NCI-H82 treated with DMSO at 0.1 percent for 48 hours (cell line): Measurements from ENCODE around the gene OPN5.
"Not testable (repeated sequence)": the region's sequence is repeated elsewhere in the genome, so short reads cannot be mapped to it uniquely, and the experiment has no call there.

Experiments used
- DNase-seq: peaks from one replicate; lab custom pipeline; 2025; ENCODE audit not compliant: unreplicated experiment; lab: John Stamatoyannopoulos, UW

OPN5 gene, protein sequence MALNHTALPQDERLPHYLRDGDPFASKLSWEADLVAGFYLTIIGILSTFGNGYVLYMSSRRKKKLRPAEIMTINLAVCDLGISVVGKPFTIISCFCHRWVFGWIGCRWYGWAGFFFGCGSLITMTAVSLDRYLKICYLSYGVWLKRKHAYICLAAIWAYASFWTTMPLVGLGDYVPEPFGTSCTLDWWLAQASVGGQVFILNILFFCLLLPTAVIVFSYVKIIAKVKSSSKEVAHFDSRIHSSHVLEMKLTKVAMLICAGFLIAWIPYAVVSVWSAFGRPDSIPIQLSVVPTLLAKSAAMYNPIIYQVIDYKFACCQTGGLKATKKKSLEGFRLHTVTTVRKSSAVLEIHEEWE

DNA sequence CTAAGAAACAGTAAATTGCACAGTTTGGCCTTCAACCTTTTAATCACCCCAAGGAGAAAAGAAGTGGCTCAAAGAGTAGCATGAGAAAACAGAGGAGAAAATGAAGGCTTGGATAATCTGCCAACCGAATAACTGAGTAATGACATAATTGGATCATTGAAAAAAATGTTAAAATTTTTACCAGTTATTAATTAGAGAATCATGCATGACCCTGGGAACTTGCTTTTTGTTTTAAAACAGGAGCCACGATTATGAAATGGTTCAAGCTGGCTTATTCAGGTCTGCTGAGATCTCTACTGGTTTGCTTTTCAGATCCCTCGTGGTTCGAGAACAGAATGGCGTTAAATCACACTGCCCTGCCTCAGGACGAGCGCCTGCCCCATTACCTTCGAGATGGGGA, at the start of gene OPN5:
Gene OPN5, plus strand, starts transcription at position 301 of the 400 bp plus-strand sequence. Its CDS starts 35 bp downstream, at position 336.
- no peak for DNase-seq

DNA sequence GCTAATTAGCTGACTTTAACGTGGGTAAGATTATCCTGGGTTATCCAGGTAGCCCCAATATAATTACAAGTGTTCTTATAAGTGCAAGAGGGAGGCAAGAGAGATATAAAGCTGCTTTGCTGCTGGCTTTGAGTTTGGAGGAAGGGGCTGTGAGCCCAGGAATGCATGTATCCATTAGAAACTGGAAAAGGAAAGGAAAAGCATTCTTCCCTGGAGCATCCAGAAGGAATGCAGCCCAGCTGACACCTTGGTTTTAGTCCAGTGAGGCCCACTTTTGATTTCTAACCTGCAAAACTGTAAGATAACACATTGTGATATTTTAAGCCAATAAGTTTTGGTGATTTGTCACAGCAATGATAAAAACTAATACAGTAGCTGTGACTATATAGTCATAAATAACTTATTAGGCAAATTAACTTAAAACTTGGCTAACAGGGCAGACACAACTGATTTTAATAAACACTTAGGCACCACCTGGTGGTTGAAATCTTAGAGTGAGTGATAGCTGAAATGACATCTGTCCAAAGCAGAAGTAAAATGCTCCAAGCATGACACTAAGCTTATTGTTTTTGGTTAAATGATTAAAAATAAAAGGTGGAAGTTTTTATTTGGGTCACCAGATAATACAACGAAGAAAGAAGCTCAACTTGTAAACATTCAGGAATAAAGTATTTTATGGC, 47.8 kb upstream of the OPN5 start:
- DNase-seq, result no peak

DNA sequence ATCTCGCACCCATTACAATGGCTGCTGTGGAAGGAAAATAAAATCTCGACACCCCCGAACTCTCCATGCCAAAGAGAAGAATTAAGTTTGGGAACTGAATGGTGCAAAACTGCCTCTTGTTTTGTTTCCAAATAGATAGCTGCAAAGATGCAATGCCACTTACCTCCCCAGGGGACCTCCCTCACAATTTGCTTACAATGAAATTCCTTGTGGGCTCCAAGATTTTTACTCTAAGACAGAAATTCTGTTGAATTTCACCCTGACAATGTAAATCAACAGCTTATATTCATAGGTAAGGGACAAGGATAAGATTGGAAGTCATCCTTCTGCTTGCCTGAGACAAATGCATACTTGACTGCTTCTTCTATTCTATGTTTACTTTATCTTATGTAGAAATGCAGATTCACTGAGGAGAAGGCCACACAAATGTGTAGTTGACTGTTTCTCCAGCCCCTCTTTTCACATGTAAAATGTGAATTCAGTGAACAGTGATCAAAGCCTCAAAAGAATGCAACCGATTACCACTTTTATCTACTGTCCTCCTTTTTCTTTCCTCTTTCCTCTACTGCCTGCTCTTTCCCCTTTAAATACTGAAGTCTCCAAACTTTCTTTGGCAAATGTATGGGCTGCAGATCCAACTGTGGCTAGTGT, 46.9 kb upstream of the OPN5 start:
- DNase-seq, result no peak

DNA sequence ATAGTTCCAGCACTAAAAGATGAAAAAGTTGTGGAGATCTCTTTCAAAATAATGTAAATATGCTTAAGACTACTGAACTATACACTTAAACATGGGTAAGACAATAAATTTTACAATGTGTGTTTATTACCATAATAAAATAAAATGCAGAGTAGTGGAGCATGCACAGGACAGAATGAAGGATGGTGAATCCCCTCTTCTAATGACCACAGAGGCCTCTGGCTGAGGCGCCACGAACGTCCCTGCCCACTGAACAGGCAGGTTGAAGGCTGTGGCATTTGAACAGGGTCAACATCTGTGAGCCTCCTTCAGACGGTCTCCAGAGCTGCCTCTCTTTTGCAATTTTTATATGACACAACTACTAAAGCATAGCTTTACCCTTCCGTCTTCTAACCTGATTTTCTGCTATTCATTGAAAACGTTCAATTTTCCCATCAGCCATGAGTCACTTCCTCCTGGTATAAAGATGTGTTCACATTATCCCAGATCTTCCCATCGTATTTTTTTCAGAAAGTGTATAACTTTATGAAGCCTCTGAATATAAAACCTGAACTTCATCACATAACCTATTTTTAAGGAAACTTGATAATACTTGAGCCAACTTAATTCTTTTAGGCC, 45.6 kb upstream of the OPN5 start:
- no peak for DNase-seq

DNA sequence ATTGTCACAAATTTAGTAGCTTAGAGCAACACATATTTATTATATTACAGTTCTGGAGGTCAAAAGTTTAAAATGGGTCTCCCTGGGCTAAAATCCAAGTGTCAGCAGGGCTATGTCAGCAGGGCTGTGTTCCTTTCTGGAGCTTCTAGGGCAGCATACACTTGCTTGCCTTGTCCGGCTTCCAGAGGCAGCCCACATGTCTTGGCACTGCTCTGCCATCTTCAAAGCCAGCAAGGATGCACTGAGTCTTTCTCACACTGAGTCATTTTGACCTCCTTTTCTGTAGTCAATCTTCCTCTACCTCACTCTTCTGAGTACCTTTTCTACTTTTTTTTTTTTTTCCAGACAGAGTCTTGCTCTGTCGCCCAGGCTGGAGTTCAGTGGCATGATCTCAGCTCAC, 44.4 kb upstream of the OPN5 start:
- no peak for DNase-seq

DNA sequence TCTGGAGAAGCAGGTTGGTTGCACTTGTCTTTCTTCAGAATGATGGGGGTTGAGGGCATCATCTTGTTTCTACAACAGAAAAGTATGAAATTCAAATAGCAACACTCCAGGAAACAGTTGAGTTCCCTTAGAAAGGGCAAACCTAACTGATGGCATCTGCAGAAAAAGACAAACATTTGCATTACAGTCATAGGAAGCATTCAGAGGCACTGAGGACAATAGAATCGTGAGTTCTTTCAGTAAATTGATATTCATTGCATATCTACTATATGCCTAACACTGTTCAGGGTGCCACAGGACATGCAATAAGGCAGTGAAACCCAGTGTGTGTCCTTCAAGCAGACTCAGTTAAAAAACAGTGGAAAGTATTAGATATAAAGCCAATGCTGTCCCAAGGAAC, 41.1 kb upstream of the OPN5 start:
- DNase-seq, result no peak

DNA sequence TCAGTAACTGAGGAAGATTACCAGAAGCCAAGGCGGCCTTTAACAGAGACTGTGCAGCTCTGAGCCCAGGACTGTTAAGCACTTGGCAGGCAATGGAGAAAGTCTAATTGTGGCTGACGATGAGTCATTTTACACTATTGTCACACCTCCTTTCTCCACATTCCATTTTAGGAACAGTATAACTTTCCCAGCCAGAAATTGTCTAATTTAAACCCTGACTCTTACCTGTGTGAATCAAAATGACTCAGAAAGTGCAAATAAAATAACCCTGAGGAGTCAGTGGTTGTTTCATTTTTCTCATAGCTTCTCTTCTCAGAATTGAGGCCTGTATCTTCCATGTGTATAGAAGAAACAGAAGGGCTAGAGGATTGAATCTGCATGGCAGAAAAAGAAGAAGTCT, 40.0 kb upstream of the OPN5 start:
- DNase-seq, result no peak

DNA sequence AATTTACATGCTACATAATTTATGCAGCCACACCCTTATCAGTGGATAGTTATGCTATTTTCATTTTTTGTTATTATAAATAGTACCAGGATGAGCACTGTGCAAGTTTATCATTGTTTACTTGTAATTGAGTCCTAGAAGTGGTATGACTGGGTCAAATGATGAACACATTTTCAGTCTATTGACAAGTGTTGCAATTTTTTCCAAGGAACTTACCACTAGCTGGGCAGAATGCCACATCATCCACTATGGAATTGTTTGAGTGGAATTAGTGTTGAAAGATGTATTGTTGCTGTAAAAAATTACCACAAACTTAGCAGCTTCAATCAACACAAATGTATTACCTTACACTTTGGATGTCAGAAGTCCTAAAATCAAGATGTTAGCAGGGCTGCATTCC, 38.1 kb upstream of the OPN5 start:
- no peak for DNase-seq

DNA sequence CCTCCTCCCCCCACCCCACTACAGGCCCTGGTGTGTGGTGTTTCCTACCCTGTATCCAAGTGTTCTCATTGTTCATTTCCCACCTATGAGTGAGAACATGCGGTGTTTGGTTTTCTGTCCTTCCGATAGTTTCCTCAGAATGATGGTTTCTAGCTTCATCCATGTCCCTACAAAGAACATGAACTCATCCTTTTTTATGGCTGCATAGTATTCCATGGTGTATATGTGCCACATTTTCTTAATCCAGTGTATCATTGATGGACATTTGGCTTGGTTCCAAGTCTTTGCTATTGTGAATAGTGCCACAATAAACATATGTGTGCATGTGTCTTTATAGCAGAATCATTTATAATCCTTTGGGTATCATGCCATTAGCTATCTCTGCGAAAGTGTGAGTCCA, 36.6 kb upstream of the OPN5 start:
- not testable (repeated sequence) for DNase-seq

DNA sequence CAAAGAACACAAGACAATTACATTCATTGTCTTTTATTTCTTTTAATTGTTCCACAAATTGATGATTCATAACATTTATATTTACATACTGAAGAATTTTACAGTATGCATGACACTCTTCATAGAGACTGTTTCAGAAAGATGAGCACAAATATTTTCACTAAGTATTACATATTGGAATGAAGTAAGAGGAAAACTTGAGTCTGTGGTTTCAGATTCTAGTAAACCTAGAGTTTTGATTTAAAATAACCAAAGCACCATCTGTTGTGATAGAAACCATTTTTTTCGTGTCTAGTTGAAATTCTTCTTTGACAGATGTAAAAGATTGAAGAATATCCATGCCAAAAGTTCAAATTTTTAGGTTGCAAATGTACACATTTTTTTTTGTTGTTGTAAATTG, 32.1 kb upstream of the OPN5 start:
- DNase-seq, result no peak

DNA sequence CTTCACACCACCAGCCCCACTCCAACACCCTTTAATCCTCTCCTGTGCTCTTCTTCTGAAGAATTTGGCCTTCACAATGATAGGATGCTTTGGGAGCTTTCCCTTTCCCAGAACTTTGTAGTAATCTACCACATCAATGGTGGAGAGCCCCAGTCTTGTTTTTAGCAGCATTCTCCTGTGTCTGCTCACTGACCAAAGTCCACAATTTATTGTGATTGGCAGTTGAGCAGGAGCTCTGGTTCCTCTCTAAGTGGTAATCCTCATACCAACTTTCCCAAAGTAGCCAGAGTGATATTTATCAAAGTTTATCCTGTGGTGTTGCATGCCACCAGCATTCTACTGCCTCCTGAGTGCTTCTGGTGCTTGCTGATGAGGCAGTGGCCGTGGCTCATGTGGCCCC, 29.0 kb upstream of the OPN5 start:
- no peak for DNase-seq

DNA sequence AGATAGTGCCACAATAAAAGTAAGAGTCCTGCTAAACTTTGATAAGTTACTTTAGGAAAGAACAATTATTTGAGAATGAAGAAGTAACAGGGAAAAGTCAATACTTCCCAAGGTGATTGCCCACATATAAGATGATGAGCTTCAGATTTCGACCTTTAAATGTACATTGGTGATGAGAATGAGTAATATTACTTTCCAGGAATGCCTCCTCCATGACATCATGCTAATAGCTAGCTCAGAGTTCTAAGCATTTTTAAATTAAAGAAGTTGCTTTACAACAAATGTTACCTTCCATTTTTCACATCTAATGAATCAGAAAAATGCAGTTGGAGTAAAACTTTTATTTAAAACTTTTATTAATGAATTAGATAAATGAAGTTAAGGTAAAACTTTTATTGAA, 22.5 kb upstream of the OPN5 start:
- DNase-seq, result no peak

DNA sequence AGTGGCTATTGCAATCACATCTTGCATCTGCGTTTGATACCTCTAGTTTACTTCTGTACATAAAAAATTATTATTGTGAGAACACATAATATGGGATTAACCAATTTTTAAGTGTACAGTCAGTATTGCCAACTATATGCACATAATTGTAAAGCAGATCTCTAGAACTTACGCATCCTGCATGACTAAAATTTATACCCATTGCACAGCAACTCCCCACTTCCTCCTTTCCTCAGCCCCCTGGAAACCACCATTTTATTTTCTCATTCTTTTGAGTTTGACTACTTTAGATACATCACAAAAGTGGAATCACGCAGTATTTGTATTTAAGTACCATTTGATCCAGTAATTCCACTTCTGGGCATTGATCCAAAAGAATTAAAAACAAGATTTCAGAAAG, 19.3 kb upstream of the OPN5 start:
- no peak for DNase-seq

DNA sequence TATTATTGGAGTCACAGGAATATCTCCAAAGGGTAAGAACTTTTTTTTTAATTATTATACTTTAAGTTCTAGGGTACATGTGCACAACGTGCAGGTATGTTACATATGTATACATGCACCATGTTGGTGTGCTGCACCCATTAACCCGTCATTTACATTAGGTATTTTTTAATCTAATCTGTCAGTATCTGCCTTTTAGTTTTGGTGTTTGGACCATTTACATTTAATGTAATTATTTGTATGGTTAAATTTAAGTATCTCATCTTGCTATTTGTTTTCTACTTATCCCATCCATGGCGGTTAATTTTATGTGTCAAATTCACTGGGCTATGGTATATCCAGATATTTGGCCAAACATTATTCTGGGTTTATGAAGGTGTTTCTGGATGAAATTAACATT, 15.4 kb upstream of the OPN5 start:
- DNase-seq, result no peak

DNA sequence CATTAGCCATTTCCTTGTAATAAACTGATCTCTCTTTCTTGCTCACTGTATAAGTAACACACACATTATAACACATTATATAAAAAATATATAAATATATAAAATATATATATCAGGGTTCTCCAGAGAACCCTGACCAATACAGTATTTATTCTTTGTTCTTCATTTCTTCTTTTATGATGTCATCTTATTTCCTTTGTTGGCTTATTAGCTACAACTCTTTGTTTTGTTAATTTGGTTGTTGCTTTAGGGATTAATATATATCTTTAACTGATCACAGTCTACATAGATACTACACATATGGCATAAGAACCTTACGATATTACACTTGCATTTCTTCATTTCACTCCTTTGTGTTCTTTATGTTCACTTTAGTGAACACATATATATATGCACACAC, 14.7 kb upstream of the OPN5 start:
- no peak for DNase-seq

DNA sequence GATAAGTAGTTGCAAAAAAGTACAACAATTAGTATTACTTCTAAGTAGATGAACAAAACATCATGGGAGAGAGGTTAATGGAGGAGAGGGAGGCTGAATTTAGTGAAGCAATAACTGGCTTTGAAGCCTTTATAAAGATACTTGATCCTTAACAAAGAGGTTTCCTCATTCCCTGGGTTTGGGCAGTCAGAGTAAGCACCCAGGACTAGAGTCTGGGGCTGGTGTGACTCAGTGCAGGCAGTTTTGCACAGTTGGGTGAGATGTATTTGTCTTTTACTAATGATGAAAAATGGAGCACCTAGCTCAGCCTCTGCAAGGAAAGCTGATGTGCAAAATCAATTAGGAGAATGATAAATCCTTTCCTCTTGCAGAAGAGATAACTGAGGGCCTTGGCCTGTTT, 11.8 kb upstream of the OPN5 start:
- DNase-seq, result no peak

DNA sequence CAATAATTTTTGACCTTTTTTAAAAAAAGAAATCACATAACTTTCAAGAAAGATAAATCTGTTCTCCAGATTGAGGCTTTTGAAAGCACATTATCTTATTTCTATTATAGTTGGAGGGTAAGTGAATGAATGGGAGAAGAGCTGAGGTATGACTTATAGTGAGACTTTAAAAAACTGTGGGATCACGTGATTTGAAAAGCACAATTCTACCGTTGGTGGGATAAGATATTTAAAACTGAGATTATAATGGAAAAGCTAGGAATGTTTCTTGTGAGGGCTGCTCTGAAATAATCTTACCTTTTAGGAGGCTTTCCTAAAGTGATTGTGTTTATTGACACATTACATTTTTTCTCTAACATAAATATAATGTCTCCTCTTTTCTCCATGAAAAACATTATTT, 9.5 kb upstream of the OPN5 start:
- DNase-seq, result no peak

DNA sequence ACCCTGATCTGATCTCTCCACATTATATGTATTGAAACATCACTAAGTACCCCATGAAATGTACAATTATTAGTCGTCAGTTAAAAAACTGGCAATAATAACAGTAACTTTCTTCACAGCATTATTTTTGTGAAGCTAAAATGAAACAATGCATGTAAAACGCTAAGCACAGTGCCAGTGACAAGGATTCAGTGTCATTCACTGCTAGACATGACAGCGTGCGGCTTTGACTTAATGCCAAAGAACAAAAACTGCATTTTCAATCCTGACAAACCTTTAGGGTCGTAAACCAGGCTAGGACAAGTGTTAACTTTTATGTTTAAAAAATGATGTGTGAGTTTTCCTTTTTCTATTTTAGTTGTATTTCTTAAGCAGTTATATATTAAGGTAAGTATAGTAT, 8.8 kb upstream of the OPN5 start:
- no peak for DNase-seq

DNA sequence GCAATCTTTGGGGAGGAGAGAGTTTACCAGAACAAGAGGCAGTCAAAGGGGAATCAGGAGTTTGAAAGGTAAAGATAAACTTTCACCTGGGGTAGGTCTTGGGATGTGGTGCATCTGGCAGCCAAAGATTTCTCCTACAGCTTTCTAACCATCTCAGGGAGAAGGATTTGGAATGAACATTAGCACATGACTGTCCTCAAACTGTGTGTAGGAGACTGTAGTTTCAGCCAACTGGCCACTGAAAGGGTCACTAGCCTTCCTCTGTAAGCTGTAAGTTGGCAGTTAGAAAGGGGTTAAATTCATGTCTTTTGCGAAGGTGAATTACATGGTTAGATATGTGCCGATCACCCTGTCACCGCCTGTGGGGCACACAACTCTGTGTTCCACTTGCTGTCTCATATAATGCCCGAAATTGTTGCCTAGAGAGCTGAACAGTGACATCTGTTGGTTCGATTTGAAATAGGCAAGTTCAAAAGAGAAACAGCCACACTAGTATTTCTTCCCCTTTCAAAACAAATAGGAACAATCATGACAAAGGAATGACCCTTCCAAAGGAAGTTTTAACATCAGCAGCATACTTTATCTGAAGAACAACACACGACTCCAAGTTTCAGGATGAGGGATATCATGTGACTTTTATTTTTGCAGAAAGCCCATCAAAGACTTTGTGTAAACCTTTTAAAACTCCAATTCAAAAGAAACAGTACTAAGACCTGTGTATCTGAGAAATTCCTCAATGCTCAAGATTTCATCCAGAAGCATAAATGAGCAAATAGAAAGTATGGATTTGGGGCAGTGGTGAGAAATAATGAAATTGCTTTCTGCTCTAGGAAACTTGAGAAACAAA, 1.1 kb upstream of the OPN5 start:
- DNase-seq, result peak; percentile 71

DNA sequence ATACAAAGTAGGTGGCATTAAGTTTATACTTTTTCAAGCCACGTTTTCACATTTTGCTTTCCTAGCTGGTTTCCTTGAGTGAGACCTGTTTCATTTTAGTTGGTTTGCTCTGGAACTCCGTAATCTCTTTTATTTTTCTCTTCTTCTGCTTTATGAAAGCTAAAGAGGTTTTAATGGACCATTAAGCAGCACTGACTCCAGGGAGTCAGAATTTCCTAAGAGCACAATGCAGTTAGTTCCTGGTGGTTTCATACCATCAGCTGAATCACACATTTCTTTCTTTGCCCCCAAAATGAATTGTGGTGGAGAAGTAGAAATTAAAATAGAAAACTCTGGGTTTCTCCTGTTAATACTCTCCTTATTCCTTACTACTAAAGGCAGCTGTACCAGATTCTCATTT, 3.4 kb downstream of the OPN5 start:
- no peak for DNase-seq
